ENCODE measurements around the gene LHX2. TPM values are rescaled to one million over a fixed set of nuclear protein-coding genes. Genes with fewer than 3 reads are reported as not detected.

Gene LHX2
- total and polyA plus RNA-seq, 2 experiments from 2014 or later, result 1.7 TPM; not detected in 1

DNA sequence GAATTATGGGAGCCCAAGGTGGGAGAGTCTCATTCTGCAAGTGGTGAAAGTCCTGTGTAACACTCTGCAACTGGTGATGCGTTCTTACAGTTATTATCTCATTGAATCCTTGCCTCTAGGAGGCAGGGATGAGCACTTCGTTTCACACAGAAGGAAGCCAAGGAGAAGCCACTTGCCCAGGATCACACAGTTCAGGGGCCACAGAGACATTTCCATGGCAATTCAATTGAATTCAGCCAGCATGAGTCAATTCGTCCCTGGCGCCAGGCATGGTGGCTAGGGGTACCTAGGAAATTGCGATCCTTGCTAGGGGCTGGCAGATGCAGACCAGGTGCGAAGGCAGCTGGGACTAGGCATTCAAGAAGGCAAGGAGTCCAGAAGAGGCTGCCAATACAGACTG lies 26.2 kb downstream of the LHX2 start:
- Mint-ChIP-seq H3K36me3 (ENCODE audit: low read depth) (no peaks in the 10 kb centered on the region), H3K4me3 (no peak overlapping the region), H3K9me3 (no peaks in the 10 kb centered on the region), H3K4me1 (peaks cover 9% of the 10 kb centered on the region), H3K27ac (no peak overlapping the region), H3K27me3 (ENCODE audit: insufficient read depth, low read depth, poor library complexity) (peaks cover 47% of the 10 kb centered on the region)
- no peak overlapping the region for H3K4me3 ChIP-seq
- H3K27ac ChIP-seq (ENCODE audit: low read depth), result no peak overlapping the region
- H3K27me3 ChIP-seq (ENCODE audit: insufficient read depth), result peaks cover 53% of the 10 kb centered on the region
- ATAC-seq (peak; percentile 24), DNase-seq (ENCODE audit: low spot score) (peak; percentile 54)
- no peaks in the 10 kb centered on the region for H4K20me1 ChIP-seq (replicated peaks; ENCODE audit: insufficient read depth)
- H2AFZ ChIP-seq, result 0 out of 2 replicates have a peak overlapping the region, but pooled peaks have one; percentile 3
- no peaks in the 10 kb centered on the region; the same call in 1 of the 2 replicates for H3F3A ChIP-seq (replicated peaks; ENCODE audit: low read depth)
- TF ChIP-seq CREB1 (CRISPR knock-in tag; IDR thresholded peaks at IDR 0.05; ENCODE audit: low read depth) (no peak), POLR2AphosphoS5 (IDR thresholded peaks at IDR 0.05; ENCODE audit: low read depth) (no peak), STAT1 (IDR thresholded peaks at IDR 0.05; ENCODE audit: unreplicated experiment) (no peak), JUNB (IDR thresholded peaks at IDR 0.05; ENCODE audit: unreplicated experiment) (no peak)
- TF ChIP-seq, protein P1, sequence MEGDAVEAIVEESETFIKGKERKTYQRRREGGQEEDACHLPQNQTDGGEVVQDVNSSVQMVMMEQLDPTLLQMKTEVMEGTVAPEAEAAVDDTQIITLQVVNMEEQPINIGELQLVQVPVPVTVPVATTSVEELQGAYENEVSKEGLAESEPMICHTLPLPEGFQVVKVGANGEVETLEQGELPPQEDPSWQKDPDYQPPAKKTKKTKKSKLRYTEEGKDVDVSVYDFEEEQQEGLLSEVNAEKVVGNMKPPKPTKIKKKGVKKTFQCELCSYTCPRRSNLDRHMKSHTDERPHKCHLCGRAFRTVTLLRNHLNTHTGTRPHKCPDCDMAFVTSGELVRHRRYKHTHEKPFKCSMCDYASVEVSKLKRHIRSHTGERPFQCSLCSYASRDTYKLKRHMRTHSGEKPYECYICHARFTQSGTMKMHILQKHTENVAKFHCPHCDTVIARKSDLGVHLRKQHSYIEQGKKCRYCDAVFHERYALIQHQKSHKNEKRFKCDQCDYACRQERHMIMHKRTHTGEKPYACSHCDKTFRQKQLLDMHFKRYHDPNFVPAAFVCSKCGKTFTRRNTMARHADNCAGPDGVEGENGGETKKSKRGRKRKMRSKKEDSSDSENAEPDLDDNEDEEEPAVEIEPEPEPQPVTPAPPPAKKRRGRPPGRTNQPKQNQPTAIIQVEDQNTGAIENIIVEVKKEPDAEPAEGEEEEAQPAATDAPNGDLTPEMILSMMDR (conservative IDR thresholded peaks at IDR 0.05; ENCODE audit: low read depth in 2 of 2), result peak; percentile 41 to 51; a peak in 3 of 4 replicates
- TF ChIP-seq, protein P2, sequence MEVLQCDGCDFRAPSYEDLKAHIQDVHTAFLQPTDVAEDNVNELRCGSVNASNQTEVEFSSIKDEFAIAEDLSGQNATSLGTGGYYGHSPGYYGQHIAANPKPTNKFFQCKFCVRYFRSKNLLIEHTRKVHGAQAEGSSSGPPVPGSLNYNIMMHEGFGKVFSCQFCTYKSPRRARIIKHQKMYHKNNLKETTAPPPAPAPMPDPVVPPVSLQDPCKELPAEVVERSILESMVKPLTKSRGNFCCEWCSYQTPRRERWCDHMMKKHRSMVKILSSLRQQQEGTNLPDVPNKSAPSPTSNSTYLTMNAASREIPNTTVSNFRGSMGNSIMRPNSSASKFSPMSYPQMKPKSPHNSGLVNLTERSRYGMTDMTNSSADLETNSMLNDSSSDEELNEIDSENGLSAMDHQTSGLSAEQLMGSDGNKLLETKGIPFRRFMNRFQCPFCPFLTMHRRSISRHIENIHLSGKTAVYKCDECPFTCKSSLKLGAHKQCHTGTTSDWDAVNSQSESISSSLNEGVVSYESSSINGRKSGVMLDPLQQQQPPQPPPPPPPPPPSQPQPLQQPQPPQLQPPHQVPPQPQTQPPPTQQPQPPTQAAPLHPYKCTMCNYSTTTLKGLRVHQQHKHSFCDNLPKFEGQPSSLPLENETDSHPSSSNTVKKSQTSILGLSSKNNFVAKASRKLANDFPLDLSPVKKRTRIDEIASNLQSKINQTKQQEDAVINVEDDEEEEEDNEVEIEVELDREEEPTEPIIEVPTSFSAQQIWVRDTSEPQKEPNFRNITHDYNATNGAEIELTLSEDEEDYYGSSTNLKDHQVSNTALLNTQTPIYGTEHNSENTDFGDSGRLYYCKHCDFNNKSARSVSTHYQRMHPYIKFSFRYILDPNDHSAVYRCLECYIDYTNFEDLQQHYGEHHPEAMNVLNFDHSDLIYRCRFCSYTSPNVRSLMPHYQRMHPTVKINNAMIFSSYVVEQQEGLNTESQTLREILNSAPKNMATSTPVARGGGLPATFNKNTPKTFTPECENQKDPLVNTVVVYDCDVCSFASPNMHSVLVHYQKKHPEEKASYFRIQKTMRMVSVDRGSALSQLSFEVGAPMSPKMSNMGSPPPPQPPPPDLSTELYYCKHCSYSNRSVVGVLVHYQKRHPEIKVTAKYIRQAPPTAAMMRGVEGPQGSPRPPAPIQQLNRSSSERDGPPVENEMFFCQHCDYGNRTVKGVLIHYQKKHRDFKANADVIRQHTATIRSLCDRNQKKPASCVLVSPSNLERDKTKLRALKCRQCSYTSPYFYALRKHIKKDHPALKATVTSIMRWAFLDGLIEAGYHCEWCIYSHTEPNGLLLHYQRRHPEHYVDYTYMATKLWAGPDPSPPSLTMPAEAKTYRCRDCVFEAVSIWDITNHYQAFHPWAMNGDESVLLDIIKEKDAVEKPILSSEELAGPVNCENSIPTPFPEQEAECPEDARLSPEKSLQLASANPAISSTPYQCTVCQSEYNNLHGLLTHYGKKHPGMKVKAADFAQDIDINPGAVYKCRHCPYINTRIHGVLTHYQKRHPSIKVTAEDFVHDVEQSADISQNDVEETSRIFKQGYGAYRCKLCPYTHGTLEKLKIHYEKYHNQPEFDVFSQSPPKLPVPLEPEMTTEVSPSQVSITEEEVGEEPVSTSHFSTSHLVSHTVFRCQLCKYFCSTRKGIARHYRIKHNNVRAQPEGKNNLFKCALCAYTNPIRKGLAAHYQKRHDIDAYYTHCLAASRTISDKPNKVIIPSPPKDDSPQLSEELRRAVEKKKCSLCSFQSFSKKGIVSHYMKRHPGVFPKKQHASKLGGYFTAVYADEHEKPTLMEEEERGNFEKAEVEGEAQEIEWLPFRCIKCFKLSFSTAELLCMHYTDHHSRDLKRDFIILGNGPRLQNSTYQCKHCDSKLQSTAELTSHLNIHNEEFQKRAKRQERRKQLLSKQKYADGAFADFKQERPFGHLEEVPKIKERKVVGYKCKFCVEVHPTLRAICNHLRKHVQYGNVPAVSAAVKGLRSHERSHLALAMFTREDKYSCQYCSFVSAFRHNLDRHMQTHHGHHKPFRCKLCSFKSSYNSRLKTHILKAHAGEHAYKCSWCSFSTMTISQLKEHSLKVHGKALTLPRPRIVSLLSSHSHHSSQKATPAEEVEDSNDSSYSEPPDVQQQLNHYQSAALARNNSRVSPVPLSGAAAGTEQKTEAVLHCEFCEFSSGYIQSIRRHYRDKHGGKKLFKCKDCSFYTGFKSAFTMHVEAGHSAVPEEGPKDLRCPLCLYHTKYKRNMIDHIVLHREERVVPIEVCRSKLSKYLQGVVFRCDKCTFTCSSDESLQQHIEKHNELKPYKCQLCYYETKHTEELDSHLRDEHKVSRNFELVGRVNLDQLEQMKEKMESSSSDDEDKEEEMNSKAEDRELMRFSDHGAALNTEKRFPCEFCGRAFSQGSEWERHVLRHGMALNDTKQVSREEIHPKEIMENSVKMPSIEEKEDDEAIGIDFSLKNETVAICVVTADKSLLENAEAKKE (CRISPR knock-in tag; IDR thresholded peaks at IDR 0.05), result no peak
- no peaks in the 10 kb centered on the region for H3K36me3 ChIP-seq (ENCODE audit: insufficient read depth)
- H3K9me2 ChIP-seq (ENCODE audit: insufficient read depth), result no peaks in the 10 kb centered on the region
- no peak overlapping the region for H3K4me2 ChIP-seq
- peaks cover 6% of the 10 kb centered on the region; the same call in 1 of the 2 replicates for H3K4me1 ChIP-seq (ENCODE audit: insufficient read depth)
- no peaks in the 10 kb centered on the region for H3K79me2 ChIP-seq (replicated peaks; ENCODE audit: insufficient read depth)

Measured in GM23338 (cell line).